ENCODE results near the gene HNF4A. TPM values are rescaled to one million over a fixed set of nuclear protein-coding genes. Genes with fewer than 3 reads are reported as not detected.

The HNF4A gene
- total and polyA plus RNA-seq, 2 of the 13 experiments (the other 11 are each of a cell fraction or from before 2014, with no cell fraction given) = 80.9 to 169 TPM

DNA sequence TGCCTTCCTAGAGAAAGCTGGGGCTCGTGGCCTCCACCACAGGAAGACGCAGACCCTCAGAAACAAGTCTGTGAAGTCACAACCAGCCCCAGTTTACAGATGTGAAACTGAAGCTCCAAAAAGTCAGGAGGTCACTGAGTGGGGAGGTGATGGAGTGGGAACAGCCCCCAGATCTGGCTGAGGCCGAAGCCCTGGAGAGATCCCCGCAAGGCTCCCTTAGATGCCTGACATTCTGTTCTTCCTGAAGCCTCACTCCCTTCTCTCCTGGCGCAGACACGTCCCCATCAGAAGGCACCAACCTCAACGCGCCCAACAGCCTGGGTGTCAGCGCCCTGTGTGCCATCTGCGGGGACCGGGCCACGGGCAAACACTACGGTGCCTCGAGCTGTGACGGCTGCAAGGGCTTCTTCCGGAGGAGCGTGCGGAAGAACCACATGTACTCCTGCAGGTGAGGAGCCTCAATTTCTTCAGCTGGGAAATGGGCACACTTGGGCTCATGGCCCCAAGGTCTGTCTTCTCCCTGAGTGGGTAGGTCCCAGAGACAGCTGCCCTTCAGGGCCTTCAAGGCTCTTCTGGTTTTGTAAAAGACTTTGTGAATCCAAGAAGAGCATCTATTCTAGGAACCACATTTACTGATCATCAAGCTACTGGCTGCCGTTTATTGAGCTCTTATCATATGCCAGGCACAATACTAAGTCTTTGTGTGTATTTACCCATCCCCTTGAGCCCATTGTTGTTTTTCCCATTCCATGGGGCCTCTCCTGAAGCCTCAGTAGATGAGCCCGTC, 50.5 kb downstream of the HNF4A start (continued):
- TF ChIP-seq ZNF761 (CRISPR knock-in tag; conservative IDR thresholded peaks at IDR 0.05) (0 out of 2 replicates have a peak, but pooled peaks have one; percentile 28), ZBTB21 (CRISPR knock-in tag; IDR thresholded peaks at IDR 0.05) (no peak), ZNF607 (CRISPR knock-in tag; IDR thresholded peaks at IDR 0.05; ENCODE audit: borderline replicate concordance) (no peak), PRMT3 (CRISPR knock-in tag; IDR thresholded peaks at IDR 0.05; ENCODE audit: borderline replicate concordance, low read depth) (peak; percentile 56; the same call in 1 of the 2 replicates), BHLHE40 (IDR thresholded peaks at IDR 0.05; ENCODE audit: low read length) (no peak), NR2C2 (CRISPR knock-in tag; IDR thresholded peaks at IDR 0.05; ENCODE audit: borderline replicate concordance) (peak; percentile 30; the same call in 1 of the 2 replicates), ZNF550 (CRISPR knock-in tag; IDR thresholded peaks at IDR 0.05; ENCODE audit: borderline replicate concordance) (0 out of 2 replicates have a peak, but pooled peaks have one; percentile 68), ARNT2 (CRISPR knock-in tag; IDR thresholded peaks at IDR 0.05; ENCODE audit: low read depth) (0 out of 2 replicates have a peak, but pooled peaks have one; percentile 43), SRF (IDR thresholded peaks at IDR 0.05; ENCODE audit: low read depth, low read length) (no peak), PAWR (CRISPR knock-in tag; IDR thresholded peaks at IDR 0.05; ENCODE audit: borderline replicate concordance) (0 out of 2 replicates have a peak, but pooled peaks have one; percentile 52), ATF7-NPFF (CRISPR knock-in tag; IDR thresholded peaks at IDR 0.05; ENCODE audit: low read depth) (no peak), DMTF1 (CRISPR knock-in tag; IDR thresholded peaks at IDR 0.05) (0 out of 2 replicates have a peak, but pooled peaks have one; percentile 66), MEIS2 (CRISPR knock-in tag; IDR thresholded peaks at IDR 0.05) (peak; percentile 36; the same call in 1 of the 2 replicates), RBM22 (optimal IDR thresholded peaks at IDR 0.05; ENCODE audit: low read length) (peak; percentile 58), ZNF350 (CRISPR knock-in tag; IDR thresholded peaks at IDR 0.05; ENCODE audit: borderline replicate concordance, low read depth) (0 out of 2 replicates have a peak, but pooled peaks have one; percentile 34), ZBTB38 (CRISPR knock-in tag; IDR thresholded peaks at IDR 0.05) (peak; percentile 84), ZNF784 (CRISPR knock-in tag; IDR thresholded peaks at IDR 0.05; ENCODE audit: borderline replicate concordance) (no peak)
- TF ChIP-seq, protein P1, sequence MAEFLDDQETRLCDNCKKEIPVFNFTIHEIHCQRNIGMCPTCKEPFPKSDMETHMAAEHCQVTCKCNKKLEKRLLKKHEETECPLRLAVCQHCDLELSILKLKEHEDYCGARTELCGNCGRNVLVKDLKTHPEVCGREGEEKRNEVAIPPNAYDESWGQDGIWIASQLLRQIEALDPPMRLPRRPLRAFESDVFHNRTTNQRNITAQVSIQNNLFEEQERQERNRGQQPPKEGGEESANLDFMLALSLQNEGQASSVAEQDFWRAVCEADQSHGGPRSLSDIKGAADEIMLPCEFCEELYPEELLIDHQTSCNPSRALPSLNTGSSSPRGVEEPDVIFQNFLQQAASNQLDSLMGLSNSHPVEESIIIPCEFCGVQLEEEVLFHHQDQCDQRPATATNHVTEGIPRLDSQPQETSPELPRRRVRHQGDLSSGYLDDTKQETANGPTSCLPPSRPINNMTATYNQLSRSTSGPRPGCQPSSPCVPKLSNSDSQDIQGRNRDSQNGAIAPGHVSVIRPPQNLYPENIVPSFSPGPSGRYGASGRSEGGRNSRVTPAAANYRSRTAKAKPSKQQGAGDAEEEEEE (CRISPR knock-in tag; IDR thresholded peaks at IDR 0.05; ENCODE audit: borderline replicate concordance) = no peak
- TF ChIP-seq, protein P2, sequence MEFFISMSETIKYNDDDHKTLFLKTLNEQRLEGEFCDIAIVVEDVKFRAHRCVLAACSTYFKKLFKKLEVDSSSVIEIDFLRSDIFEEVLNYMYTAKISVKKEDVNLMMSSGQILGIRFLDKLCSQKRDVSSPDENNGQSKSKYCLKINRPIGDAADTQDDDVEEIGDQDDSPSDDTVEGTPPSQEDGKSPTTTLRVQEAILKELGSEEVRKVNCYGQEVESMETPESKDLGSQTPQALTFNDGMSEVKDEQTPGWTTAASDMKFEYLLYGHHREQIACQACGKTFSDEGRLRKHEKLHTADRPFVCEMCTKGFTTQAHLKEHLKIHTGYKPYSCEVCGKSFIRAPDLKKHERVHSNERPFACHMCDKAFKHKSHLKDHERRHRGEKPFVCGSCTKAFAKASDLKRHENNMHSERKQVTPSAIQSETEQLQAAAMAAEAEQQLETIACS (CRISPR knock-in tag; IDR thresholded peaks at IDR 0.05) = 0 out of 2 replicates have a peak, but pooled peaks have one; percentile 19
- TF ChIP-seq, protein P3, sequence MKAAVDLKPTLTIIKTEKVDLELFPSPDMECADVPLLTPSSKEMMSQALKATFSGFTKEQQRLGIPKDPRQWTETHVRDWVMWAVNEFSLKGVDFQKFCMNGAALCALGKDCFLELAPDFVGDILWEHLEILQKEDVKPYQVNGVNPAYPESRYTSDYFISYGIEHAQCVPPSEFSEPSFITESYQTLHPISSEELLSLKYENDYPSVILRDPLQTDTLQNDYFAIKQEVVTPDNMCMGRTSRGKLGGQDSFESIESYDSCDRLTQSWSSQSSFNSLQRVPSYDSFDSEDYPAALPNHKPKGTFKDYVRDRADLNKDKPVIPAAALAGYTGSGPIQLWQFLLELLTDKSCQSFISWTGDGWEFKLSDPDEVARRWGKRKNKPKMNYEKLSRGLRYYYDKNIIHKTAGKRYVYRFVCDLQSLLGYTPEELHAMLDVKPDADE (CRISPR knock-in tag; IDR thresholded peaks at IDR 0.05) = no peak
